Stimulated activated CD8-positive, alpha-beta memory T cell treated with anti-CD3 and anti-CD28 coated beads, Interleukin-15, amount 100 ng/mL, for 24 hours (primary cell): ENCODE measurements around the gene RUNX1.
A peak's percentile ranks its signal among the peaks of the same experiment; 100 is the strongest.

Experiments used
- DNase-seq: peaks from one replicate; pipeline ENCODE4 v3.0.0-alpha.2; 2020; ENCODE audit warnings: low read depth

RUNX1 gene

GRCh38 chr21:35048706-35049617 lies at the start of gene RUNX1:
RUNX1 (minus strand) TSS chr21:35049302.
- peak; percentile 47 for DNase-seq

GRCh38 chr21:35097525-35097924 lies 48.4 kb upstream of the RUNX1 start:
- DNase-seq: no peak

GRCh38 chr21:35096959-35097358 lies 47.9 kb upstream of the RUNX1 start:
- DNase-seq: no peak

- DNase-seq: no peak
Measured at GRCh38 chr21:35095859-35096291, 46.8 kb upstream of the RUNX1 start.

GRCh38 chr21:35093514-35093913 lies 44.4 kb upstream of the RUNX1 start:
- DNase-seq: no peak

- DNase-seq: no peak
Measured at GRCh38 chr21:35091496-35091895, 42.4 kb upstream of the RUNX1 start.

GRCh38 chr21:35090403-35090802 lies 41.3 kb upstream of the RUNX1 start:
- no peak for DNase-seq

GRCh38 chr21:35088319-35088771 lies 39.2 kb upstream of the RUNX1 start:
- DNase-seq: no peak

GRCh38 chr21:35086357-35086756 lies 37.3 kb upstream of the RUNX1 start:
- no peak for DNase-seq

- no peak for DNase-seq
Measured at GRCh38 chr21:35084869-35085268, 35.8 kb upstream of the RUNX1 start.

GRCh38 chr21:35083246-35083645 lies 34.1 kb upstream of the RUNX1 start:
- no peak for DNase-seq

GRCh38 chr21:35081861-35082260 lies 32.8 kb upstream of the RUNX1 start:
- DNase-seq: no peak

- no peak for DNase-seq
Measured at GRCh38 chr21:35079181-35079580, 30.1 kb upstream of the RUNX1 start.

- DNase-seq: no peak
Measured at GRCh38 chr21:35077975-35078374, 28.9 kb upstream of the RUNX1 start.

- no peak for DNase-seq
Measured at GRCh38 chr21:35077466-35077865, 28.4 kb upstream of the RUNX1 start.

- DNase-seq: no peak
Measured at GRCh38 chr21:35075546-35075945, 26.4 kb upstream of the RUNX1 start.

- no peak for DNase-seq
Measured at GRCh38 chr21:35072960-35073359, 23.9 kb upstream of the RUNX1 start.

GRCh38 chr21:35072557-35072956 lies 23.5 kb upstream of the RUNX1 start:
- no peak for DNase-seq

GRCh38 chr21:35071347-35071746 lies 22.2 kb upstream of the RUNX1 start:
- DNase-seq: no peak

GRCh38 chr21:35070436-35070835 lies 21.3 kb upstream of the RUNX1 start:
- no peak for DNase-seq

GRCh38 chr21:35066824-35067223 lies 17.7 kb upstream of the RUNX1 start:
- no peak for DNase-seq

- DNase-seq: no peak
Measured at GRCh38 chr21:35063428-35064172, 14.5 kb upstream of the RUNX1 start.

- no peak for DNase-seq
Measured at GRCh38 chr21:35062016-35062415, 12.9 kb upstream of the RUNX1 start.
